Activated CD4-positive, alpha-beta memory T cell treated with anti-CD3 and anti-CD28 coated beads, Interleukin-2, amount 10 ng/mL, durations not matched to agents 7 days and 5 days (primary cell): ENCODE results near the gene GPRIN1. TPM values are rescaled to one million over a fixed set of nuclear protein-coding genes. Genes with fewer than 3 reads are reported as not detected.
"Not testable (repeated sequence)": the region's sequence is repeated elsewhere in the genome, so short reads cannot be mapped to it uniquely, and the experiment has no call there.

Source experiments
- CTCF ChIA-PET: fragments of 350-600 bp; sonication (Branson Sonifier 250); formaldehyde crosslinking; loops from one replicate; lab custom pipeline; 2021; ENCODE audit warnings: antibody characterized with exemption, inconsistent platforms; lab: Charles Lee
- POLR2A ChIA-PET: fragments of 350-600 bp; sonication (Branson Sonifier 250); formaldehyde crosslinking; loops from one replicate; lab custom pipeline; 2021; ENCODE audit warnings: antibody characterized with exemption; lab: Charles Lee
- DNase-seq: peaks from one replicate; pipeline ENCODE4 v3.0.0-alpha.2; 2020
- H3K27ac Mint-ChIP-seq: one replicate; pipeline ENCODE4 v1.8.0; 2021; ENCODE audit warnings: mild to moderate bottlenecking, mixed read lengths
- H3K27me3 Mint-ChIP-seq: one replicate; pipeline ENCODE4 v1.8.0; 2021; ENCODE audit warnings: mixed read lengths
- H3K36me3 Mint-ChIP-seq: one replicate; pipeline ENCODE4 v1.8.0; 2021; ENCODE audit warnings: low read depth, mixed read lengths
- H3K4me1 Mint-ChIP-seq: one replicate; pipeline ENCODE4 v1.8.0; 2021; ENCODE audit warnings: mixed read lengths
- H3K4me3 Mint-ChIP-seq: one replicate; pipeline ENCODE4 v1.8.0; 2021; ENCODE audit warnings: mild to moderate bottlenecking, mixed read lengths
- H3K9me3 Mint-ChIP-seq: one replicate; pipeline ENCODE4 v1.8.0; 2021; ENCODE audit warnings: mixed read lengths
- total RNA-seq, 2 experiments: library from RNA; stranded (reverse); gene quantifications; one replicate each; pipeline ENCODE4 v1.2.3, GENCODE V29; 2021

The GPRIN1 gene
- total RNA-seq, 2 experiments from 2014 or later, result 3.7 to 4.2 TPM

GRCh38 chr5:176599749-176600430 lies 10.1 kb downstream of the GPRIN1 start:
- H3K4me1 Mint-ChIP-seq, H3K36me3 Mint-ChIP-seq, H3K9me3 Mint-ChIP-seq, DNase-seq, CTCF ChIA-PET, H3K4me3 Mint-ChIP-seq, H3K27me3 Mint-ChIP-seq: not testable (repeated sequence)
- H3K27ac Mint-ChIP-seq, result peak overlapping the region; percentile 67
- POLR2A ChIA-PET, result interaction anchor here (0.7 kb wide), 1 partner anchor 57 kb away, joined by 3 read pairs; no protein-coding TSS in a partner anchor

- Mint-ChIP-seq H3K4me1 (peaks cover 10% of the 10 kb centered on the region), H3K9me3 (peaks cover 3% of the 10 kb centered on the region), H3K27ac (no peak overlapping the region), H3K36me3 (no peaks in the 10 kb centered on the region), H3K4me3 (no peak overlapping the region), H3K27me3 (peaks cover 1% of the 10 kb centered on the region)
- DNase-seq, result no peak
- ChIA-PET POLR2A (interaction anchor here (1.6 kb wide), 1 partner anchor 182 kb away, joined by 6 read pairs; the partner anchor contains the start of gene CLTB), CTCF (interaction anchor here (1.1 to 1.8 kb wide), 5 partner anchors 19 to 868 kb away, joined by 3 to 4 read pairs (median 4); partner anchors contain the start of gene CLTB)
Measured at GRCh38 chr5:176597417-176598389, 12.3 kb downstream of the GPRIN1 start.

GRCh38 chr5:176596689-176597416 lies 13.1 kb downstream of the GPRIN1 start:
- no peak overlapping the region for H3K27ac Mint-ChIP-seq
- DNase-seq, result peak; percentile 66
- peaks cover 1% of the 10 kb centered on the region for H3K27me3 Mint-ChIP-seq
- POLR2A ChIA-PET, result interaction anchor here (1.6 kb wide), 1 partner anchor 181 kb away, joined by 6 read pairs; the partner anchor contains the start of gene CLTB
- CTCF ChIA-PET, result interaction anchor here (1.1 to 1.8 kb wide), 7 partner anchors 18 to 867 kb away, joined by 3 to 5 read pairs (median 4); partner anchors contain the start of gene CLTB
- H3K36me3 Mint-ChIP-seq, result no peaks in the 10 kb centered on the region
- peaks cover 10% of the 10 kb centered on the region for H3K4me1 Mint-ChIP-seq
- H3K9me3 Mint-ChIP-seq, result peaks cover 3% of the 10 kb centered on the region
- H3K4me3 Mint-ChIP-seq, result peak overlapping the region; percentile 69

GRCh38 chr5:176596069-176596644 lies 13.8 kb downstream of the GPRIN1 start:
- no peak for DNase-seq
- Mint-ChIP-seq H3K9me3 (peaks cover 3% of the 10 kb centered on the region), H3K27me3 (peaks cover 1% of the 10 kb centered on the region), H3K36me3 (no peaks in the 10 kb centered on the region), H3K27ac (no peak overlapping the region), H3K4me3 (peak overlapping the region; percentile 69), H3K4me1 (peaks cover 10% of the 10 kb centered on the region)
- ChIA-PET POLR2A (interaction anchor here (0.6 to 1.6 kb wide), 3 partner anchors 180 to 482 kb away, joined by 3 to 6 read pairs (median 3); partner anchors contain the start of gene CLTB), CTCF (interaction anchor here (0.6 to 1.8 kb wide), 7 partner anchors 17 to 866 kb away, joined by 3 to 5 read pairs (median 4); partner anchors contain the start of gene CLTB)

- H3K27me3 Mint-ChIP-seq, result peaks cover 1% of the 10 kb centered on the region
- H3K36me3 Mint-ChIP-seq, result peaks cover 3% of the 10 kb centered on the region
- POLR2A ChIA-PET, result interaction anchor here (0.8 kb wide), 1 partner anchor 182 kb away, joined by 3 read pairs; no protein-coding TSS in a partner anchor
- no peak overlapping the region for H3K27ac Mint-ChIP-seq
- DNase-seq, result no peak
- H3K9me3 Mint-ChIP-seq, result peaks cover 5% of the 10 kb centered on the region
- CTCF ChIA-PET, result interaction anchor here (0.6 to 1.6 kb wide), 3 partner anchors 22 to 65 kb away, joined by 3 to 5 read pairs (median 3); no protein-coding TSS in a partner anchor
- H3K4me1 Mint-ChIP-seq, result peaks cover 10% of the 10 kb centered on the region
- H3K4me3 Mint-ChIP-seq, result no peak overlapping the region
Measured at GRCh38 chr5:176595386-176595943, 14.5 kb downstream of the GPRIN1 start.

- Mint-ChIP-seq H3K27me3 (peaks cover 1% of the 10 kb centered on the region), H3K36me3 (peaks cover 3% of the 10 kb centered on the region), H3K4me1 (peaks cover 7% of the 10 kb centered on the region), H3K27ac (no peak overlapping the region), H3K9me3 (peaks cover 5% of the 10 kb centered on the region), H3K4me3 (no peak overlapping the region)
- no peak for DNase-seq
- POLR2A ChIA-PET, result no interaction called here
- CTCF ChIA-PET, result no interaction called here
Measured at GRCh38 chr5:176594554-176594953, 15.4 kb downstream of the GPRIN1 start.

GRCh38 chr5:176593273-176593869 lies 16.6 kb downstream of the GPRIN1 start:
- H3K27me3 Mint-ChIP-seq, result no peaks in the 10 kb centered on the region
- no peak for DNase-seq
- peaks cover 7% of the 10 kb centered on the region for H3K4me1 Mint-ChIP-seq
- peaks cover 7% of the 10 kb centered on the region for H3K9me3 Mint-ChIP-seq
- POLR2A ChIA-PET, result interaction anchor here (0.9 kb wide), 1 partner anchor 177 kb away, joined by 3 read pairs; no protein-coding TSS in a partner anchor
- no peak overlapping the region for H3K4me3 Mint-ChIP-seq
- no peak overlapping the region for H3K27ac Mint-ChIP-seq
- CTCF ChIA-PET, result no interaction called here
- H3K36me3 Mint-ChIP-seq, result peaks cover 3% of the 10 kb centered on the region

- Mint-ChIP-seq H3K4me1 (peaks cover 5% of the 10 kb centered on the region), H3K27ac (no peak overlapping the region), H3K36me3 (peaks cover 3% of the 10 kb centered on the region), H3K9me3 (peaks cover 11% of the 10 kb centered on the region), H3K27me3 (no peaks in the 10 kb centered on the region), H3K4me3 (no peak overlapping the region)
- ChIA-PET POLR2A (no interaction called here), CTCF (no interaction called here)
- no peak for DNase-seq
Measured at GRCh38 chr5:176592573-176592972, 17.4 kb downstream of the GPRIN1 start.

- H3K9me3 Mint-ChIP-seq, result peaks cover 14% of the 10 kb centered on the region
- H3K27ac Mint-ChIP-seq, DNase-seq, CTCF ChIA-PET, POLR2A ChIA-PET, H3K36me3 Mint-ChIP-seq, H3K27me3 Mint-ChIP-seq, H3K4me1 Mint-ChIP-seq, H3K4me3 Mint-ChIP-seq: not testable (repeated sequence)
Measured at GRCh38 chr5:176591667-176592066, 18.3 kb downstream of the GPRIN1 start.

- ChIA-PET POLR2A (no interaction called here), CTCF (no interaction called here)
- no peaks in the 10 kb centered on the region for H3K27me3 Mint-ChIP-seq
- H3K4me3 Mint-ChIP-seq, result no peak overlapping the region
- no peaks in the 10 kb centered on the region for H3K4me1 Mint-ChIP-seq
- peaks cover 3% of the 10 kb centered on the region for H3K36me3 Mint-ChIP-seq
- DNase-seq, result no peak
- no peak overlapping the region for H3K27ac Mint-ChIP-seq
- H3K9me3 Mint-ChIP-seq, result peaks cover 21% of the 10 kb centered on the region
Measured at GRCh38 chr5:176590035-176590717, 19.8 kb downstream of the GPRIN1 start.
